H1 (cell line): Measurements from ENCODE around the gene CCDC174. TPM values are rescaled to one million over a fixed set of nuclear protein-coding genes. Genes with fewer than 3 reads are reported as not detected.

Experiments used
- CTCF ChIA-PET: fragments of 300-600 bp; sonication (Branson Sonifier 250); formaldehyde crosslinking; loops from one replicate; lab custom pipeline; 2021; ENCODE audit not compliant: partially characterized antibody; lab: Charles Lee
- POLR2A ChIA-PET: fragments of 300-600 bp; sonication (Branson Sonifier 250); formaldehyde crosslinking; loops from one replicate; lab custom pipeline; 2021; ENCODE audit warnings: inconsistent platforms; ENCODE audit not compliant: partially characterized antibody; lab: Charles Lee
- DNase-seq, 2 experiments: peaks; one replicate each; pipeline versions ENCODE4 v3.0.0 to v3.0.0-alpha.2; 2010 to 2022; ENCODE audit warnings: low spot score in 2 of 2, low read depth in 1 of 2, mixed read lengths in 1 of 2
- FAIRE-seq: peaks from 2 replicates; lab custom pipeline; 2011; peaks lifted over from hg19 to GRCh38; lab: Jason Lieb, UNC
- H2AFZ ChIP-seq: 2 replicates; pipeline ENCODE4 v1.8.1; 2012; ENCODE audit warnings: low read length, inconsistent platforms
- H2AK5ac ChIP-seq: 2 replicates; pipeline ENCODE4 v1.6.1; 2013; ENCODE audit warnings: low read depth, low read length
- H2BK120ac ChIP-seq: replicated peaks from 2 replicates; pipeline ENCODE3; 2013; ENCODE audit warnings: low read depth, low read length, inconsistent platforms
- H2BK12ac ChIP-seq: 2 replicates; pipeline ENCODE4 v1.6.1; 2013; ENCODE audit warnings: low read depth, low read length
- H2BK15ac ChIP-seq: 2 replicates; pipeline ENCODE4 v1.6.1; 2013; ENCODE audit warnings: low read length
- H2BK20ac ChIP-seq: 2 replicates; pipeline ENCODE4 v1.6.1; 2013; ENCODE audit warnings: low read length
- H2BK5ac ChIP-seq: 2 replicates; pipeline ENCODE4 v1.6.1; 2013; ENCODE audit warnings: low read depth, low read length
- H3K14ac ChIP-seq: 2 replicates; pipeline ENCODE4 v1.6.1; 2013; ENCODE audit warnings: inconsistent platforms; ENCODE audit not compliant: insufficient read length
- H3K18ac ChIP-seq: 2 replicates; pipeline ENCODE4 v1.6.1; 2013; ENCODE audit warnings: low read length; ENCODE audit errors: extremely low read depth
- H3K23ac ChIP-seq: 2 replicates; pipeline ENCODE4 v1.6.1; 2013; ENCODE audit warnings: inconsistent platforms; ENCODE audit not compliant: insufficient read length
- H3K23me2 ChIP-seq: 2 replicates; pipeline ENCODE4 v1.6.1; 2013; ENCODE audit warnings: low read depth, low read length
- H3K27ac ChIP-seq: 2 replicates; pipeline ENCODE4 v1.6.1; 2011; ENCODE audit warnings: low read depth, low read length, inconsistent platforms
- H3K27me3 ChIP-seq, 4 experiments: replicated peaks in 1 of 4; 1 replicate in 1 of 4; 2 replicates in 3 of 4; pipeline versions ENCODE4 v1.6.1 to v1.8.1; 2011 to 2013; ENCODE audit warnings: low read length in 3 of 4, mild to moderate bottlenecking in 3 of 4, inconsistent platforms in 2 of 4, mixed read lengths in 2 of 4, moderate library complexity in 1 of 4; ENCODE audit not compliant: control insufficient read depth in 3 of 4, insufficient read depth in 3 of 4; ENCODE audit errors: extremely low read depth in 1 of 4
- H3K36me3 ChIP-seq, 4 experiments: 2 replicates each; pipeline versions ENCODE4 v1.6.1 to v1.8.1; 2011 to 2013; ENCODE audit warnings: mild to moderate bottlenecking in 4 of 4, low read length in 3 of 4, moderate library complexity in 2 of 4, control low read depth in 1 of 4, inconsistent platforms in 1 of 4; ENCODE audit not compliant: insufficient read depth in 4 of 4, control insufficient read depth in 2 of 4
- H3K4ac ChIP-seq: replicated peaks from 2 replicates; pipeline ENCODE3; 2013; ENCODE audit warnings: low read length, low read depth, mixed read lengths, inconsistent platforms; ENCODE audit not compliant: insufficient read length
- H3K4me1 ChIP-seq, 4 experiments: replicated peaks in 1 of 4; 1 replicate in 1 of 4; 2 replicates in 3 of 4; pipeline versions ENCODE4 v1.6.1 to v1.8.1; 2011 to 2013; ENCODE audit warnings: low read length in 3 of 4, inconsistent platforms in 2 of 4, mixed read lengths in 1 of 4; ENCODE audit not compliant: insufficient read depth in 4 of 4, control insufficient read depth in 3 of 4
- H3K4me2 ChIP-seq, 2 experiments: 2 replicates each; pipeline versions ENCODE4 v1.6.1 to v1.8.1; 2011 to 2013; ENCODE audit warnings: low read depth in 2 of 2, low read length in 2 of 2, control low read depth in 1 of 2, inconsistent platforms in 1 of 2, mild to moderate bottlenecking in 1 of 2; ENCODE audit not compliant: insufficient read depth in 1 of 2
- H3K4me3 ChIP-seq, 4 experiments: fragments of 200-600, 300-600 bp in 1 of 4; sonication (generic), shearing (Covaris generic), sonication (Bioruptor Twin) in 1 of 4; 2 replicates each; pipeline versions ENCODE4 v1.5.1 to v1.8.1; 2011 to 2016; ENCODE audit warnings: low read length in 4 of 4, low read depth in 3 of 4, control low read depth in 2 of 4, inconsistent platforms in 2 of 4, mild to moderate bottlenecking in 2 of 4, mixed read lengths in 1 of 4, moderate library complexity in 1 of 4; ENCODE audit not compliant: insufficient read depth in 2 of 4; ENCODE audit errors: extremely low read depth in 1 of 4
- H3K56ac ChIP-seq: replicated peaks from 2 replicates; pipeline ENCODE3; 2013; ENCODE audit warnings: low read depth, mild to moderate bottlenecking, mixed read lengths, low read length, inconsistent platforms; ENCODE audit not compliant: insufficient read length
- H3K79me1 ChIP-seq: 2 replicates; pipeline ENCODE4 v1.6.1; 2013; ENCODE audit warnings: low read depth, low read length, control low read depth
- H3K79me2 ChIP-seq, 2 experiments: 2 replicates each; pipeline versions ENCODE4 v1.6.1 to v1.8.1; 2012 to 2013; ENCODE audit warnings: low read length in 2 of 2, mild to moderate bottlenecking in 2 of 2, inconsistent platforms in 1 of 2; ENCODE audit not compliant: insufficient read depth in 2 of 2, control insufficient read depth in 1 of 2
- H3K9ac ChIP-seq, 4 experiments: replicated peaks in 1 of 4; 1 replicate in 1 of 4; 2 replicates in 3 of 4; pipeline versions ENCODE4 v1.6.1 to v1.8.1; 2011 to 2013; ENCODE audit warnings: low read depth in 3 of 4, low read length in 3 of 4, control low read depth in 2 of 4, mild to moderate bottlenecking in 2 of 4, moderate library complexity in 2 of 4, inconsistent platforms in 1 of 4; ENCODE audit errors: extremely low read depth in 1 of 4
- H3K9me3 ChIP-seq, 2 experiments: 2 replicates each; pipeline versions ENCODE4 v1.6.1 to v1.8.1; 2012 to 2013; ENCODE audit warnings: mild to moderate bottlenecking in 2 of 2, moderate library complexity in 2 of 2, control low read depth in 1 of 2, inconsistent platforms in 1 of 2, low read depth in 1 of 2, low read length in 1 of 2, mixed read lengths in 1 of 2; ENCODE audit not compliant: insufficient read depth in 2 of 2
- H4K20me1 ChIP-seq, 2 experiments: replicated peaks in 1 of 2; 2 replicates each; pipeline versions ENCODE3 to v1.8.1; 2011 to 2013; ENCODE audit warnings: inconsistent platforms in 2 of 2, low read length in 2 of 2, mild to moderate bottlenecking in 1 of 2; ENCODE audit not compliant: insufficient read depth in 2 of 2, control insufficient read depth in 1 of 2
- H4K5ac ChIP-seq: 2 replicates; pipeline ENCODE4 v1.6.1; 2013; ENCODE audit warnings: low read length, low read depth, mixed read lengths, inconsistent platforms; ENCODE audit not compliant: insufficient read length
- H4K8ac ChIP-seq: 2 replicates; pipeline ENCODE4 v1.8.0; 2013; ENCODE audit warnings: mild to moderate bottlenecking, moderate library complexity, low read length, inconsistent platforms; ENCODE audit not compliant: insufficient read depth; ENCODE audit errors: extremely low read depth
- H4K91ac ChIP-seq: replicated peaks from 2 replicates; pipeline ENCODE3; 2013; ENCODE audit warnings: low read length, mixed read lengths, inconsistent platforms; ENCODE audit not compliant: insufficient read length
- ASH2L ChIP-seq: fragments of 200-600, 300-600 bp; sonication (generic); IDR thresholded peaks from one replicate; pipeline ENCODE4 v1.7.1; 2017; ENCODE audit warnings: low read length
- BACH1 ChIP-seq: IDR thresholded peaks from 2 replicates; pipeline ENCODE4 v1.6.1; 2012; ENCODE audit warnings: low read length, improper control_type of control experiment
- BCL11A ChIP-seq, 2 experiments: IDR thresholded peaks; one replicate each; pipeline ENCODE4 v1.6.1; 2011; ENCODE audit warnings: low read depth in 2 of 2, low read length in 2 of 2, mild to moderate bottlenecking in 2 of 2
- CEBPB ChIP-seq: IDR thresholded peaks from 2 replicates; pipeline ENCODE4 v1.6.1; 2012; ENCODE audit warnings: low read depth, low read length
- EGR1 ChIP-seq: IDR thresholded peaks from 2 replicates; pipeline ENCODE4 v1.6.1; 2011; ENCODE audit warnings: low read depth, low read length, borderline replicate concordance
- GTF2F1 ChIP-seq: IDR thresholded peaks from 2 replicates; pipeline ENCODE4 v1.6.1; 2012; ENCODE audit warnings: low read depth, low read length, improper control_type of control experiment, borderline replicate concordance
- HDAC2 ChIP-seq, 2 experiments: fragments of 300-600 bp in 1 of 2; sonication (generic) in 1 of 2; IDR thresholded peaks; 2 replicates each; pipeline ENCODE4 v1.6.1; 2011 to 2012; ENCODE audit warnings: low read depth in 2 of 2, low read length in 2 of 2, mild to moderate bottlenecking in 2 of 2, moderate library complexity in 2 of 2, borderline replicate concordance in 1 of 2, inconsistent platforms in 1 of 2
- HDAC6 ChIP-seq: IDR thresholded peaks from one replicate; pipeline ENCODE4 v1.7.1; 2012; ENCODE audit warnings: low read depth, mild to moderate bottlenecking, inconsistent platforms, low read length, moderate library complexity
- JUN ChIP-seq: IDR thresholded peaks from 2 replicates; pipeline ENCODE4 v1.6.1; 2011; ENCODE audit warnings: low read depth, mild to moderate bottlenecking, improper control_type of control experiment, low read length
- KDM4A ChIP-seq: IDR thresholded peaks from one replicate; pipeline ENCODE4 v1.7.1; 2012; ENCODE audit warnings: low read depth, mild to moderate bottlenecking, moderate library complexity, low read length, inconsistent platforms; ENCODE audit not compliant: severe bottlenecking
- POU5F1 ChIP-seq: IDR thresholded peaks from 2 replicates; pipeline ENCODE4 v1.6.1; 2011; ENCODE audit warnings: low read depth, mild to moderate bottlenecking, low read length, moderate library complexity
- RBBP5 ChIP-seq: IDR thresholded peaks from 2 replicates; pipeline ENCODE4 v1.7.1; 2012; ENCODE audit warnings: low read depth, mild to moderate bottlenecking, inconsistent platforms, low read length, moderate library complexity, borderline replicate concordance
- SRF ChIP-seq: IDR thresholded peaks from 2 replicates; pipeline ENCODE4 v1.6.1; 2011; ENCODE audit warnings: mild to moderate bottlenecking, low read depth, low read length, moderate library complexity
- WGBS, 2 experiments: shearing (Covaris generic) in 1 of 2; methylation state at CpG; one replicate each; pipeline versions ENCODE4 v1.1.6 to v1.1.7; 2013 to 2015; ENCODE audit warnings: low lambda C conversion rate in 2 of 2, mixed read lengths in 2 of 2, inconsistent platforms in 1 of 2, low coverage in 1 of 2, missing lambda C conversion rate in 1 of 2; ENCODE audit not compliant: insufficient replicate concordance in 2 of 2, insufficient coverage in 1 of 2, insufficient read length in 1 of 2; ENCODE audit errors: extremely low coverage in 1 of 2, missing lambda C conversion rate in 1 of 2; 5-methylcytosine and 5-hydroxymethylcytosine counted together
- polyA plus RNA-seq, 7 experiments: library from polyadenylated mRNA; depleted of rRNA in 3 of 7; stranded (reverse) in 5 of 7; unstranded in 2 of 7; fragments of >200 nt in 5 of 7; fragments of 200-250 nt in 2 of 7; gene quantifications; 1 replicate in 5 of 7; 2 replicates in 1 of 7; 4 replicates in 1 of 7; pipeline versions ENCODE4 v1.2.1 to v1.2.3, GENCODE V29; 2011 to 2013; ENCODE audit warnings: missing spikeins in 2 of 7, mixed read lengths in 2 of 7
- total RNA-seq: library from RNA; stranded (reverse); fragmentation: NEBNext Ultra II Directional; extraction: Animal tissue kit (Norgen Biotek cat#: 25700); gene quantifications from 2 replicates; pipeline ENCODE4 v1.2.1, GENCODE V29; 2021
- TF ChIP-seq, protein P1 (sequence below): IDR thresholded peaks from 2 replicates; pipeline ENCODE4 v1.6.1; 2011; ENCODE audit warnings: low read depth, mild to moderate bottlenecking, low read length; ENCODE audit not compliant: insufficient read depth

CCDC174 gene
- total and polyA plus RNA-seq, 2 of the 8 experiments (the other 6 are each of a cell fraction or from before 2014, with no cell fraction given), result 3.5 to 11.9 TPM

- TF ChIP-seq RBBP5 (no peak), SRF (no peak), BACH1 (no peak), POU5F1 (no peak), BCL11A (IDR thresholded peaks at IDR 0.05; ENCODE audit: low read depth in 2 of 2, low read length in 2 of 2) (no peak), CEBPB (no peak), GTF2F1 (no peak), KDM4A (no peak), EGR1 (no peak), JUN (no peak), ASH2L (no peak), HDAC6 (no peak), HDAC2 (IDR thresholded peaks at IDR 0.05; ENCODE audit: borderline replicate concordance in 1 of 2, low read depth in 2 of 2, low read length in 2 of 2) (no peak)
- TF ChIP-seq, protein P1, sequence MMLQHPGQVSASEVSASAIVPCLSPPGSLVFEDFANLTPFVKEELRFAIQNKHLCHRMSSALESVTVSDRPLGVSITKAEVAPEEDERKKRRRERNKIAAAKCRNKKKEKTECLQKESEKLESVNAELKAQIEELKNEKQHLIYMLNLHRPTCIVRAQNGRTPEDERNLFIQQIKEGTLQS, result no peak
- H2BK15ac ChIP-seq, result no peak overlapping the region
- H3K4ac ChIP-seq, result no peak overlapping the region
- POLR2A ChIA-PET, result no interaction called here
- H3K23ac ChIP-seq, result no peak overlapping the region
- H3K9me3 ChIP-seq, result no peaks in the 10 kb centered on the region
- no peaks in the 10 kb centered on the region for H4K20me1 ChIP-seq
- 31% methylated on average over 2 of the region's 2 CpGs; no CpG with 5 or more reads in 1 of the 2 experiments for WGBS, 2 experiments
- no peaks in the 10 kb centered on the region for H3K79me1 ChIP-seq
- CTCF ChIA-PET, result interaction anchor here (0.6 to 6.2 kb wide), 2 partner anchors 12 to 111 kb away, joined by 3 to 25 read pairs; no protein-coding TSS in a partner anchor
- H4K8ac ChIP-seq, result no peak overlapping the region
- H3K27ac ChIP-seq, result no peak overlapping the region
- no peak for FAIRE-seq
- no peak overlapping the region for H2BK5ac ChIP-seq
- no peak overlapping the region for H3K9ac ChIP-seq
- H2BK20ac ChIP-seq, result no peak overlapping the region
- H4K91ac ChIP-seq, result no peak overlapping the region
- H2AK5ac ChIP-seq, result peak overlapping the region; percentile 89; the same call in 1 of the 2 replicates
- H2BK120ac ChIP-seq, result no peak overlapping the region
- no peak overlapping the region for H3K4me3 ChIP-seq
- H3K4me1 ChIP-seq, result peaks cover 0 to 4% (median 0%) of the 10 kb centered on the region in 4 experiments; a peak in 2 of 7 replicates
- H3K4me2 ChIP-seq, result no peak overlapping the region
- no peak overlapping the region for H3K56ac ChIP-seq
- no peak for DNase-seq
- H2AFZ ChIP-seq, result no peak overlapping the region
- H3K27me3 ChIP-seq, result no peaks in the 10 kb centered on the region
- no peaks in the 10 kb centered on the region; the same call in 1 of the 2 replicates for H3K23me2 ChIP-seq
- no peak overlapping the region for H3K14ac ChIP-seq
- H3K79me2 ChIP-seq, result no peaks in the 10 kb centered on the region
- H3K36me3 ChIP-seq, result no peaks in the 10 kb centered on the region
- no peak overlapping the region; the same call in 1 of the 2 replicates for H2BK12ac ChIP-seq
- no peak overlapping the region for H4K5ac ChIP-seq
- no peak overlapping the region for H3K18ac ChIP-seq
These were observed 32.0 kb upstream of the CCDC174 start for GRCh38 chr3:14619605-14620004.
